ENCODE measurements around the gene REEP1. TPM values are rescaled to one million over a fixed set of nuclear protein-coding genes. Genes with fewer than 3 reads are reported as not detected.

REEP1 gene
- total RNA-seq, 1 donor from 2014 or later: 147 TPM

GRCh38 chr2:86285981-86286380 is 51.4 kb downstream of the REEP1 start:
- no peak for DNase-seq (ENCODE audit: low spot score in 2 of 2)

GRCh38 chr2:86285571-86285970 is 51.9 kb downstream of the REEP1 start:
- FAIRE-seq: no peak
- DNase-seq (ENCODE audit: low spot score in 2 of 2): no peak

More at GRCh38 chr2:86285981-86286380, 51.4 kb downstream of the REEP1 start:
- no peak for FAIRE-seq

GRCh38 chr2:86284987-86285386 is 52.4 kb downstream of the REEP1 start:
- FAIRE-seq: no peak
- DNase-seq (ENCODE audit: low spot score in 2 of 2): no peak

DNA sequence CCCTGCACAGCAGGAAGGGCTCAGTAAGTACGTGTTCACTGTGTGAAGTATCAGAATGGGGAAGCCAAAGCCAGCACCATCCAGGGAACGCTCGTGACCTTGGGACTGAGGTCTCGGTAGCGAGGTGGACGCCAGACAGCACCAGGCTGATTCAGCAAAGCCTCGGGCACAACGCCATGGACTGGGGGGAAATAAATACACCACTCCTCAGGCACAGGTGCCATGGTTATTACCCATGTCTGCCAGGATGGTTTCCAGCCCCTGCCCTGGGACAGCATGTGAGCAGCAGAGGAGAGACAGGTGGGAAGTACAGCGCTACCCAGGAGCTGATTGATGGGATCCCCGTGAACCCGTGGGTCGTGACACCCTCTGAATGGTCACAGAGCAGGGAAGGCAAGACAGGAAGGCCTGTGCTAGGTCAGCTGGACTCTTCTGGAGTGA is 53.0 kb downstream of the REEP1 start:
- no peak for DNase-seq (ENCODE audit: low spot score in 2 of 2)
- FAIRE-seq: no peak

DNA sequence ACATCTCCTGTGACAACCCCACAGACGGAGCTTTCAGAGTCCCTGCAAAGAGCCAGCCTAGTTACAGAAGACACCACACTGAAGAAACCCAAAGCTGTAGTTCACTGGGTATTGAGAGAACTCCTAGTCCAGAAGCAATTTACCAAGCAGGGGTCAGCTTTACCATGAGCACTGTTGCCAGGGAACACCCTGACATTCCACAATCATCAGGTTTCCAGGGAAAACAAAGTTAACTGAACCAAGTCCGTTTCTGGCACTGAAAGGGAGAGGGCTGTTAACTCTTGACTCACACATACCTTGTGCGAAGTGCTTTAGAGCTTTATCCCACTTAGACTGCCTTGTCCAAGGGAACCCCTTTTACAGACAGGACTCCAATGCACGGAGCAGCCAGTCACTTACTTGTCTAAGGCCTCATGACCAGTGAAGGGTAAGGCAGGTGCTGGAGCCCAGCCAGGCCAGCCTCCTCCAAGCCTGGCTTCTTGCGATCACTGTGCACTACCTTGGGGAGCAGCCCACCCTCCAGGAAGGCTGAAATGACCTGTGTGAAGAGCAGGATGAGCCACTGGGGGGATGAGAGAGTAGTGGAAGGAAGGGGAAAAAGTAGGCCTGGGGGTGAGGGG is 53.9 kb downstream of the REEP1 start:
- DNase-seq (ENCODE audit: low spot score in 2 of 2): no peak
- FAIRE-seq: no peak

GRCh38 chr2:86281066-86281700 is 56.2 kb downstream of the REEP1 start:
- FAIRE-seq: no peak
- no peak for DNase-seq (ENCODE audit: low spot score in 2 of 2)

DNA sequence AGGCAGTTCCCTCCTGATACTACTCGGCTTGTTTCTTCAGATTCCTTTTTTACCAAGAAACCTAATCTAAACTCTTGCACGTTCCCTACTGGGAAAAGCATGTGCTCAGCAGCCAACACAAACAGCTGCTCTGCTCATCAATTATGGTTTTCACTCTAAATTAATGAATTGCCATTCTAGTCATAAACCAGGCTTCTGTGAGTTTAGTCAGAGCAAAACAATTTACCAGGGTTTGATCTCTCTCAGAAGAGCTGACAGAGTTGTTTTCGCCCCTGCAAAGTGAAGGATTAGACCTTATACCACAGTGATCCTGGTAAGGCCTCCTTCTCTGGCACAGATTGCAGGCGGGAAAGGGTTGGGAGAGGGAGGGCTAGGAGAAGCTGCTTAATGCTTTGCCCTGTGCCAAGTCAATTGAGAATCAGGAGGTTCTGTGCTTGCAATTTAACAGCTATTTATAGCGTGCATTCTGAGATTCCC is 57.2 kb downstream of the REEP1 start:
- no peak for DNase-seq (ENCODE audit: low spot score in 2 of 2)
- FAIRE-seq: no peak

DNA sequence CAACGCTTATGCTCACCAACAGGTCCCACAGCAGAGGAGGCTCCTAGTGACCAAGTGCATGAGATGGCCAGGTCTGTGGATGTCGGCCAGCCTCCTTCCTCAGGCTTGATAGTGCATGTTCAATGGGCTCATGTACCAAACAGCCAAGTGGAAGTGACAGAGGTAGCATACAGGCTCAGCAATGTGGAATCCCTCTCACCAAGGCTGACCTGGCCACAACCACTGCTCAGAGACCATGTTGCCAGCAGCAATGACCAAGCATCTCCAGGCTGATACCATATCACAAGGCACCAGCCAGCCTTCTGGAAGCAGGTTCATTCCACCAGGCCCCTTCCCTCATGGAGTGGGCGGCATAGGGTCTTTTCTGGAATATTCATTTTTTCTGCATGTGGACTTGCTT is 61.5 kb downstream of the REEP1 start:
- DNase-seq (ENCODE audit: low spot score in 2 of 2) (no peak), FAIRE-seq (no peak)

GRCh38 chr2:86275384-86275799 is 62.0 kb downstream of the REEP1 start:
- FAIRE-seq (no peak), DNase-seq (ENCODE audit: low spot score in 2 of 2) (no peak)

DNA sequence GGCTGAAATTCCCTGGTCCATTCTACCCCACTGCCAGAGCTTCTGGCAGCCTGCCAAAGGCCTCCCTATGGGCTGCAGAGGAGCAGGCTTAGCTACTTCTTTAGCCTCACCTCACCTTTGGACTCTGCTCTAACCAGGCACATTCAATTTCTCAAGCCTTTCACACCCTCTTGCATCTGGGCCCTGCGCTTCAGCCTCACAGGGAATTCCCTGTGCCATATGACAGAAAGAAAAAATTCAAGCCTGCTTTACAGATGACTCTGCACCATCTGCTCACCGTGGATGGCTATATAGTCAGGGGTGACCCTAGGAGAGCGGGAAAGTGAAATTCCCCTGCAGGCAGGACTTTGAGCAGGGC is 62.5 kb downstream of the REEP1 start:
- FAIRE-seq (no peak), DNase-seq (ENCODE audit: low spot score in 2 of 2) (no peak)

DNA sequence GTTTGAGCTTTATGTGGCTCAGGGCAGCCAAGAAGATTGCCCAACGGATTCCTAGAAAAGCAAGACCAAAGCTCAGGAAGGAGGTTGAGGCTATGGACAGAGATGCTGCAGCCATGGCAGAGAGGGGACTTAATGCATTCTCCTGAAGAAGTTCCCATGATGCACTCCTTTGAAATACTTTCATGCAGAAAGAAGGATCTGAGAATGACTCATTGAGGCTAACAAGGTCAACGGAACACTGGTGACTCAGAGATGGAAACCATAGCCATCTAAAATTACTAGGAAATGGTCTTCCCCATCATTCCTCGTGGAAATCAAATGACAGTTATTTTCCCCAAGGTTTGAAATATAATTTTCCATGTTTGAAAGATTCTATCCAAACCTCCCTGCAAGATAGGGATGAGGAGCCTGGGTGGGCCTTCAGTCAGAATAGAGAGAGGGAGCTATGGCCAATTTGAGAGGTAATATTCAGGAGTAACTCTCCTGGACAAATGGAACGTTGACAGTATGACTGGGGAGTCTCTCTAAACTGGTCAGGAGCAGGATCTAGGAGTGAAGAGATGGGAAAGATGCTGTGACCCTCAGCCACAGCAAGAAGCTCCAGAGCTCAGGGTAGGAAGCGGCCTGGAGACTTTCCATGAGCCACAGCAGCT is 63.0 kb downstream of the REEP1 start:
- DNase-seq (ENCODE audit: low spot score in 2 of 2) (no peak), FAIRE-seq (no peak)

GRCh38 chr2:86272111-86272510 is 65.3 kb downstream of the REEP1 start:
- no peak for FAIRE-seq
- no peak for DNase-seq (ENCODE audit: low spot score in 2 of 2)

DNA sequence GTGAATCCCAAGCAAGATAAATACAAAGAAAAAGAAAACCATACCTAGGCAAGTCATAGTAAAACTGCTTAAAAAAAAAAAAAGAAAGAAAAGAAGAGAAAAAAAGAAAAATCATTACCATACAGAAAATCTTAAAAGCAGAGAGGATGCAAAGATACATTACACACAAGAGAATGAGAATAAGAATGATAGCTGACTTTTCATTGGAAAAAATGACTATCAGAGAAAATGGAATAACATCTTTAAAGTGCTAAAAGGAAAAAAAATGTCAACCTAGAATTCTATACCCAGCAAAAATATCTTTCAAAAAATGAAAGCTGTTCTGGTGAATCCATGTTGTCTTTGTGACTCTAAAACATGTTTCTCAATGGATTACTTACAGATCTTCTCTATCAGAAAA is 66.2 kb downstream of the REEP1 start:
- no peak for FAIRE-seq
- DNase-seq (ENCODE audit: low spot score in 2 of 2): no peak

DNA sequence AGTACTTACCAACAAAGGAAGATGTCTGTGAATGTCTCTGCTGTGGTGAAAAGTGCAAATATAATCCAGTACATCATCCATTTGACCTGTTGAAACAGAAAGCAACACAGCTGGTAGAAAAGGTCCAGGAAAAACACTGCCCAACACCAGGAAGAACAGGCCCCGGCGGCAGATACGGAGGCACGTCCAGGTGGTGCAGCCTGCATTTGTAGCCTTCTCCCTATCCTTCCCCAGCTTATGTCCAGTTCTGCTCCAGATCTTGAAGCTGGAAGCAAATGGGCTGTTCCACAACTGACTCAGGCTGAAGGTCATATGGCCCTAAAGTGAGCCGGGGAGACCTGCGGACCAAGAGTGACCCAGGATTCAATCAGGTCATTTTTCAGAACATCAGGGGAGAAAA is 73.5 kb downstream of the REEP1 start:
- FAIRE-seq (no peak), DNase-seq (ENCODE audit: low spot score in 2 of 2) (no peak)

DNA sequence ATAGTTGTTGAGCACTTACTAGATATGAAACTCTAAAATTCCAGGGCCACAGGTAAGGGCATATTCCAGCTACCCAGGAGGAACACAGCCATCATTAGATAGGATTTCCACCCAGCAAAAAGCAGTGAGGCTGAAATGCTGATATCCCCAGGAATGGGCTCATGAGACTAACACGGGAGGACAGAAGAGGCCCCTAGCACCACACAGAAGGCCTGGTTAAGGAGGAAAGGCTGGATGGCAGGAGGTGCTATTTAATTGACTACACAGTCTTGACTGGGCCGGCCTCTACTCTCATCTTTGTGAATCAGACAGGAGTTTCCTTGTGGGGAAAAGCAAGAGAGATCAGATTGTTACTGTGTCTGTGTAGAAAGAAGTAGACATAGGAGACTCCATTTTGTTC is 76.4 kb downstream of the REEP1 start:
- DNase-seq (ENCODE audit: low spot score in 2 of 2): no peak
- FAIRE-seq: no peak

GRCh38 chr2:86258106-86258505 is 79.3 kb downstream of the REEP1 start:
- DNase-seq (ENCODE audit: low spot score in 2 of 2): no peak
- no peak for FAIRE-seq

DNA sequence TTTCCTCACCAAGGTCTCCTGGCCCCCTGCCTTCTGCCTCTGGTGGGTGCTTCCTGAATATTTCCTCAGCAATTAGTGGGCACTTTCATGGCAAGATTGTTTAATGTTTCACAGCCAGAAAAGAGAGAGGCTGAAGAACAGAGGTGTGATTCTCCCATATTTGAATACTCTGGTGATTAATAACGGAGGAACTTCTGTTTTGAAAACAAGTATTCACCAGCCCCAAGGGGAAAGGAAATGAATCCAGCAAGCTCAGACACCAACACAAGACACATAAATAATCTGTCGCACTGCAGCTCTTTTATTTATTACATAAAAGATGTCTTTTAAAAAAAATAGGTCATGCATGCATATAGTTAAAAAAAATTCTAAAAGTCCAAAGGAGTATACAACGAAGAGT is 80.4 kb downstream of the REEP1 start:
- no peak for FAIRE-seq

DNA sequence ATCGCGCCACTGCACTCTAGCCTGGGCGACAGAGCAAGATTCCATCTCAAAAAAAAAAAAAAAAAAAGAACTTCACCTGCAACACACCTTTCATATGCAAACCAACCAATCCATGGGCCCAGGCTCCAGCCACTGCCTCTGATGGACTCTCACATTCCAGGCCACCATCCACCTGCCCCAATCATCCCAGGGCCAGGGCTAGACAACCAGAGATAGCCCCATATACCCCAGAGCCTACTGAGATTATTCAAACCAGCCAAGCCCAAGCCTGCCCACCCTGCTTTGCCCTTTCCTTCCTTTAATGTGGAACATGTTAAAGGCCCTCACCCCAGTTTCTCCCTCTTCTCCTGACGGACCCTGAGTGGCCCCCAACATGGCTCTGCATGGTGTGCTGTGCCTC is 81.1 kb downstream of the REEP1 start:
- DNase-seq (ENCODE audit: low spot score in 2 of 2) (no peak), FAIRE-seq (no peak)

More for the DNA sequence above, 80.4 kb downstream of the REEP1 start:
- no peak for DNase-seq (ENCODE audit: low spot score in 2 of 2)

DNA sequence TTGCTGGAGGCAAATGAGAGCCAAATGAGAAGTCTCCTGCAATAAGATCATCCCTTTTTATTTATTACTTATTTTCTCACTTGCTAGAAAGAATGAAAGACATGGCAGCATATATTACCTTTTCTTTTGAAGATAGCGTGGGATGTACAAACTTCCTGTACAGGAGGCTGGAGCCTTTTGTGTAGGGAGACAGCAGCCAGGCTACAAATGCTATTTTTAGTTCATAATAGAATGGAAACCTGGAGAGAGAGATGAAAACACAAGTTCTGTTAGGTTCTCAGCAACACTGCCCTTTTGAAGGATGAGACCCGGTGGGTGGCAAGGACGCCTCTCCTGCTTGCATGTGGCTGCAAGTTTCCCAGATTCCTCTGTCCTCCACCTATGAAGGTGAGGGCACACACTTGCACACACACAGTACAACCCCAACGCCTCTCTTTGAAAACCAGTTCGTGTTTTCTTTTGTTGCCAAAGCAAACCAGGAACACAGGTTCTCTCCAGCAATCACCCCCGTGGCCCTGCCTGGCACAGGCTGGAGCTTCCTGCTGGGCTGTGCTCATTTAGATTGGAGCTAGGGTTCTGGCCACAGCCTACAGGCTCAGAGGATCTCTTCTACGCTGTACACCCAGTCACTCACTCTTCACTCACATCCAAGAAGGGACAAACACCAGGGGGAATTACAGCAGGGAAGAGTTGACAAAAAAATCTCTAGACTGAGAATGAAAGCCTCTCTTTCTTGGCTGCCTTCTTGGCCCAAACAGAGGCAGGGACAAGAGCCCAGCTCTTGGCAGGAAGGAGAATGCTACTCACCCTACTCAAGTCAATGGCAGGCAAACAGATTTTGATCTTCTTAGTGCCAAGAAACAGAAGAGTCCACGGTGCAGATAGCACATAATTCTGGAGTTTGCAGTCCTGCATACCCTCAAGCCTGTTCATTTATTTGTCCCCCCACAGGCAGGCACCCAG is 82.6 kb downstream of the REEP1 start:
- peak in 1 of 2 donors; percentile 28 for DNase-seq (ENCODE audit: low spot score in 2 of 2)

DNA sequence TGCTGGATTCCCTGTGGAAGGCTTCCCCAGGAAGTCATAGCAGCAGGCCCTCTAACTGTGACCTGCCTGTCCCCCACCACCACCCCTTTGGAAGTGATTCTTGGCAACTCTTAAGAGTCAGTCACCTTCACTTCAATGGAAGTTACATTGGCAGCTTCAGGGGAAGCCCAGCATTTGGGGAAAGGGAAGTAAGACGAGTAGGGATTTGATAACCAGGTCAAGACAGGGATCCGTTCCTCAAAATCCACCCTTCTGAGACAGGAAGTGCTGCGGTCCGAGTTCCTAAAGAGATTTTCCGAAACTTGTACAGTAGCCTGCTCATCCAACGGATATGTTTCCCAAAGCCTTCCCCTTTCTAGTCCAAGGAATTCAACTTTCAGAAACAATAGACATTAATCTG is 84.0 kb downstream of the REEP1 start:
- DNase-seq (ENCODE audit: low spot score in 2 of 2) (no peak), FAIRE-seq (no peak)

More for the DNA sequence above, 82.6 kb downstream of the REEP1 start:
- no peak for FAIRE-seq

DNA sequence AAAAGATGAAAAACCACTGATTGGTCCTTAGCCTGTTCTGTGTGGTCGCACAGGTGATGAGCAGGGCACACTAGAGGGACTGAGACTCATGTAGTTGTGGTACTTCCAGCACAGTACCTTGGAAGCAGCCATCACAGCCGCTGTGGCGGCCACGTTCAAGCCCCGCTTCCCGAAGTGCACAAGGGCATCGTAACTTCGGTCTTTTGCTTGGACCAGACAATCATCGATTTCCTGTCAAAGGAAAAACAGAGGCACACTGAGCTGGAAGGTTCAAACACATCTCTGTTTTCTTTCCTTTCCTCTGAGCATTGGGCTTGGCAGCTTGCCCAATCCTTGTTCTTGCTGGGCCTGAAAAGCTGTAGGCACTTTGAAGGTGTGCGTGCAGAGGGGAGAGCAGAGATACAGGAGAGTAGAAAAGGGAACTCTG is 85.6 kb downstream of the REEP1 start:
- DNase-seq (ENCODE audit: low spot score in 2 of 2): no peak
- no peak for FAIRE-seq
